Subcutaneous abdominal adipose tissue (tissue), 5 donors: ENCODE measurements around the gene HOXC9.
A peak's percentile ranks its signal among the peaks of the same experiment; 100 is the strongest.

Experiments
- H3K27ac ChIP-seq: one replicate; pipeline ENCODE4 v1.7.0; 2013; ENCODE audit warnings: low read depth, mild to moderate bottlenecking, inconsistent platforms, low read length, moderate library complexity
- H3K27me3 ChIP-seq, 5 donors: one replicate each; pipeline ENCODE4 v1.7.0; 2013; ENCODE audit warnings: low read length in 5 of 5, inconsistent platforms in 1 of 5; ENCODE audit not compliant: control insufficient read depth in 5 of 5, insufficient read depth in 4 of 5
- H3K36me3 ChIP-seq, 5 donors: one replicate each; pipeline ENCODE4 v1.7.0; 2013; ENCODE audit warnings: low read length in 5 of 5; ENCODE audit not compliant: control insufficient read depth in 5 of 5, insufficient read depth in 5 of 5
- H3K4me1 ChIP-seq, 5 donors: one replicate each; pipeline ENCODE4 v1.7.0; 2013; ENCODE audit warnings: low read length in 5 of 5, mild to moderate bottlenecking in 3 of 5, moderate library complexity in 1 of 5; ENCODE audit not compliant: control insufficient read depth in 5 of 5, insufficient read depth in 5 of 5
- H3K4me3 ChIP-seq, 5 donors: one replicate each; pipeline ENCODE4 v1.7.0; 2013; ENCODE audit warnings: low read length in 5 of 5, low read depth in 1 of 5
- H3K9ac ChIP-seq, 5 donors: one replicate each; pipeline ENCODE4 v1.7.0; 2013; ENCODE audit warnings: low read length in 5 of 5, mild to moderate bottlenecking in 4 of 5, moderate library complexity in 3 of 5
- H3K9me3 ChIP-seq, 5 donors: one replicate each; pipeline ENCODE4 v1.7.0; 2013; ENCODE audit warnings: low read length in 5 of 5; ENCODE audit not compliant: control insufficient read depth in 5 of 5
- donor health status: healthy.
- donor health status: healthy.
- donor health status: healthy.
- donor health status: healthy.
- donor health status: healthy.

The HOXC9 gene

DNA sequence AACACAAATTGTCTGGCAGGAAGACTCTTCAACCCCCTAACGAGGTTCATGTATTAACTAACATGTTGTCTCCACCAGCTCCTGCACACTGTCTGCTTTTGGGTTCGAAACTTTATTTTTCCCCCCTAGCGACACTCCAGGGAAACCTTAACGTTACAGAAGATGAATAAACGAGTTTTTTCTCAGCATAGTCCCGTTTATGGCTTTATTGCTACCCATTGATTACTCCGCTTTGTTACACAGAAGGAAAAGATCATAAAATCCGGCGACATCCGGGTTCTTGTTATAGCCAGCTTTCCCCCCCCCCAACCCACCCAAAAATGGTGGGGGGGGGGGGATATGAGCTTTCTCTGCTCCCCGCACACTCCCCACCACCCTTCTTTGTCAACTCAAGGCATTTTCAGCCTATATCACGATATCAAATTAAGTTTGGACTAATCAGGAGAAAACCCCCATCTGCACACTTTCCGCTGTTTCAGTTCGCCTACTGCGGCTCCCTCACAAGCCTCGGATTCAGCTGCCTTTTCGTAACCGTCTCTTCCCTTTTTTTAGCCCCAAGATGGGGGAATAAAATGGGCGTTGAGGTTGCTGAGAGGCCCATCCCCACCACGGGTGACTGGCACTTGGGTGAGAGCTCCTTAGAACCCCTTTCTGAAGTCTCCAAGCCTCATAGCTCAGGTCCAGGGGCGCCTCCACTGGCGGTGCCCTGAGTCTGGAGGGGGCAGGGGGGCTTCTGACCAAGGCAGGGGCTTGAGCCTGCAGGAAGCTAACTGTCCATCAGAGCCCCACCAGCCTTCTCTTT is 26.9 kb downstream of the HOXC9 start:
- H3K27me3 ChIP-seq: peaks cover 0 to 53% (median 2%) of the 10 kb centered on the region in 5 donors
- H3K4me3 ChIP-seq: peak overlapping the region in 3 of 5 donors; percentile 11 to 40 (median 21)
- H3K9me3 ChIP-seq: no peaks in the 10 kb centered on the region
- H3K27ac ChIP-seq: peak overlapping the region; percentile 92
- H3K9ac ChIP-seq: peak overlapping the region in 3 of 5 donors; percentile 59 to 86 (median 73)
- peaks cover 3 to 94% (median 89%) of the 10 kb centered on the region in 5 donors for H3K4me1 ChIP-seq
- no peaks in the 10 kb centered on the region for H3K36me3 ChIP-seq

DNA sequence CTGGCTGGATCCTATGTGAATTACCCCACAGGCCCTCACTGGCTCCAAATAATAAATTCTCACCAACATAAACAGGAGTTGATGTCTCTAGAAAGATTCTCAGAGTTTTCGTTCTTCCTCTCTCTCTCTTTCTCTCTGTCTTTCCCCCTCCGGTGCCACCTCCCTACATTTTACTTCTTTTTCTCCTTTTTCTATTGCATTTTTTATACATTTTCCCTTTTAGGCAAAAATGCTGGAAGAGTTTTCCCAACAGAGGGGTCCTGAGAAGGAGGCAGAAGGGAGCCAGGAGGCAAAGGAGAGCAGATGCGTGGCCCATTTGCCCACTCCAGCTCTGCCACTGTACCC is 27.5 kb downstream of the HOXC9 start:
- Histone ChIP-seq H3K27ac (peak overlapping the region; percentile 92), H3K27me3 (peaks cover 0 to 58% (median 2%) of the 10 kb centered on the region in 5 donors), H3K9ac (peak overlapping the region in 2 of 5 donors; percentile 73 to 86), H3K4me3 (peak overlapping the region in 1 of 5 donors; percentile 21), H3K9me3 (no peaks in the 10 kb centered on the region), H3K36me3 (no peaks in the 10 kb centered on the region), H3K4me1 (peaks cover 5 to 94% (median 89%) of the 10 kb centered on the region in 5 donors)

DNA sequence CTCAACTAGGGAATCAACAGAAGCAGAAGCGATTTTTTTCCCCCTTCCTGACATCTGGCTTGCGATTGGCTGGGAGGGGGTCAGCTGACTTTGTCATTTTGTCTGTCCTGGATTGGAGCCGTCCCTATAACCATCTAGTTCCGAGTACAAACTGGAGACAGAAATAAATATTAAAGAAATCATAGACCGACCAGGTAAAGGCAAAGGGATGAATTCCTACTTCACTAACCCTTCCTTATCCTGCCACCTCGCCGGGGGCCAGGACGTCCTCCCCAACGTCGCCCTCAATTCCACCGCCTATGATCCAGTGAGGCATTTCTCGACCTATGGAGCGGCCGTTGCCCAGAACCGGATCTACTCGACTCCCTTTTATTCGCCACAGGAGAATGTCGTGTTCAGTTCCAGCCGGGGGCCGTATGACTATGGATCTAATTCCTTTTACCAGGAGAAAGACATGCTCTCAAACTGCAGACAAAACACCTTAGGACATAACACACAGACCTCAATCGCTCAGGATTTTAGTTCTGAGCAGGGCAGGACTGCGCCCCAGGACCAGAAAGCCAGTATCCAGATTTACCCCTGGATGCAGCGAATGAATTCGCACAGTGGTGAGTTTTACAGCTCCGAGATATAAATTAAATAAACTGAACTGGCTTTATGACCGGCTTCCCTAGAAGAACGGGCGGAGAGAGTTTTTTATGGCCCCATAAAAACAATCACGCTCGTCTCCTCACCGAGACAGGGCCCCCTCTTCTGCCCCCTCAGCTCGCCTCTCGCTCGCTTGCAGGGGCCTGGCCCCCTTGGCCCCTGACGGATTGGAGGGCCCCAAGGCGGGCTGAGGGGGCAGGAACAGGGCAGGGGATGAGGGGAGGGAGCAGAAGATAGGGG is 28.6 kb downstream of the HOXC9 start, which contains the start of gene HOXC6:
HOXC6 (plus strand) TSS at position 127 of the 888 bp plus-strand sequence; CDS start at position 209, 82 bp downstream.
- Histone ChIP-seq H3K4me3 (peak within 1 kb of the TSS; percentile 45 to 80 (median 66)), H3K36me3 (no peaks in the 10 kb centered on the region), H3K4me1 (peaks cover 5 to 94% (median 89%) of the 10 kb centered on the region in 5 donors), H3K27ac (peak within 1 kb of the TSS; percentile 92), H3K9me3 (no peaks in the 10 kb centered on the region), H3K27me3 (peaks cover 0 to 61% (median 6%) of the 10 kb centered on the region in 5 donors), H3K9ac (peak within 1 kb of the TSS; percentile 34 to 86 (median 56))

DNA sequence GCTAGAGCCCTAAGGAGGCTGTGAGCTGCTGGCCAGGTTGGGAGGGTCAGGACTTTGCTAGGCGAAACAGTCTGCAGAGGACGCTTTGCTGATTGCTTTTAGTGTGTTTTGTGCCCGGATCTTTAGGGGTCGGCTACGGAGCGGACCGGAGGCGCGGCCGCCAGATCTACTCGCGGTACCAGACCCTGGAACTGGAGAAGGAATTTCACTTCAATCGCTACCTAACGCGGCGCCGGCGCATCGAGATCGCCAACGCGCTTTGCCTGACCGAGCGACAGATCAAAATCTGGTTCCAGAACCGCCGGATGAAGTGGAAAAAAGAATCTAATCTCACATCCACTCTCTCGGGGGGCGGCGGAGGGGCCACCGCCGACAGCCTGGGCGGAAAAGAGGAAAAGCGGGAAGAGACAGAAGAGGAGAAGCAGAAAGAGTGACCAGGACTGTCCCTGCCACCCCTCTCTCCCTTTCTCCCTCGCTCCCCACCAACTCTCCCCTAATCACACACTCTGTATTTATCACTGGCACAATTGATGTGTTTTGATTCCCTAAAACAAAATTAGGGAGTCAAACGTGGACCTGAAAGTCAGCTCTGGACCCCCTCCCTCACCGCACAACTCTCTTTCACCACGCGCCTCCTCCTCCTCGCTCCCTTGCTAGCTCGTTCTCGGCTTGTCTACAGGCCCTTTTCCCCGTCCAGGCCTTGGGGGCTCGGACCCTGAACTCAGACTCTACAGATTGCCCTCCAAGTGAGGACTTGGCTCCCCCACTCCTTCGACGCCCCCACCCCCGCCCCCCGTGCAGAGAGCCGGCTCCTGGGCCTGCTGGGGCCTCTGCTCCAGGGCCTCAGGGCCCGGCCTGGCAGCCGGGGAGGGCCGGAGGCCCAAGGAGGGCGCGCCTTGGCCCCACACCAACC is 29.8 kb downstream of the HOXC9 start:
- H3K4me1 ChIP-seq: peaks cover 4 to 90% (median 85%) of the 10 kb centered on the region in 5 donors
- H3K9me3 ChIP-seq: no peaks in the 10 kb centered on the region
- no peaks in the 10 kb centered on the region for H3K36me3 ChIP-seq
- peak overlapping the region; percentile 93 for H3K27ac ChIP-seq
- H3K27me3 ChIP-seq: peaks cover 0 to 56% (median 12%) of the 10 kb centered on the region in 5 donors
- H3K9ac ChIP-seq: peak overlapping the region; percentile 35 to 88 (median 56)
- H3K4me3 ChIP-seq: peak overlapping the region; percentile 44 to 68 (median 56)

DNA sequence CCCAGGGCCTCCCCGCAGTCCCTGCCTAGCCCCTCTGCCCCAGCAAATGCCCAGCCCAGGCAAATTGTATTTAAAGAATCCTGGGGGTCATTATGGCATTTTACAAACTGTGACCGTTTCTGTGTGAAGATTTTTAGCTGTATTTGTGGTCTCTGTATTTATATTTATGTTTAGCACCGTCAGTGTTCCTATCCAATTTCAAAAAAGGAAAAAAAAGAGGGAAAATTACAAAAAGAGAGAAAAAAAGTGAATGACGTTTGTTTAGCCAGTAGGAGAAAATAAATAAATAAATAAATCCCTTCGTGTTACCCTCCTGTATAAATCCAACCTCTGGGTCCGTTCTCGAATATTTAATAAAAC is 30.5 kb downstream of the HOXC9 start:
- Histone ChIP-seq H3K9ac (peak overlapping the region in 3 of 5 donors; percentile 51 to 85 (median 74)), H3K9me3 (no peaks in the 10 kb centered on the region), H3K4me1 (peaks cover 2 to 88% (median 84%) of the 10 kb centered on the region in 5 donors), H3K36me3 (no peaks in the 10 kb centered on the region), H3K27me3 (peaks cover 0 to 60% (median 15%) of the 10 kb centered on the region in 5 donors), H3K4me3 (peak overlapping the region in 2 of 5 donors; percentile 29 to 56), H3K27ac (peak overlapping the region; percentile 93)

DNA sequence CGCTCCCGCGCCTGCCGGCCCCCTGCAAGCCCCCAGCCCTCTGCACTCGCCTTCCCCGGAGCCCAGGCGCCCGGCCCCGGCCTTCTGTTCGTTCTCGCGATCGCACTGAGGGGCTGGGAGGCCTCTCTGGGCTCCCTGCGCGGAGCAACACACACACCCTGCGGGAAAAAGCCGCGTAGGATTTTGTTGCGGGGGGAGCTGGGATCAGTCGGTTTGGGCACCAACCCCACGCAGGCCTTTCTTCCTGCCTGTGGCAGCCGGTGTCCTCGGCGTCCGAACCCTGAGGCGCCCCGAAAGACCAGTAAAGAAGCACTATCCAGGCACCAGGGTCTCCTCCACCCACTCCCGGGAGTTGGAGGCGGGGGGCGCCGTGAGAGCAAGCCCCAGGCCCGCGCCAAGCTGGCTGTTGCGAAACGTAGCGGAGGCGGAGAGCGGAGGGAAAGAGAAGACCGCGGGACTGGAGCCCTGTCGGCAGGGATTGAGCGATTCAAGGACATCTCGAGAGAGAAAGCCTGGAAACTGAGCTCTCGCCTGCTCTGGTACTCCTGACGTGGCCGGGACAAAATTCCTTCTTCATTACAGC is 31.0 kb downstream of the HOXC9 start:
- peak overlapping the region; percentile 93 for H3K27ac ChIP-seq
- peak overlapping the region; percentile 29 to 56 (median 40) for H3K4me3 ChIP-seq
- H3K9me3 ChIP-seq: no peaks in the 10 kb centered on the region
- H3K4me1 ChIP-seq: peaks cover 2 to 83% (median 79%) of the 10 kb centered on the region in 5 donors
- H3K9ac ChIP-seq: peak overlapping the region in 4 of 5 donors; percentile 51 to 85 (median 65)
- H3K36me3 ChIP-seq: no peaks in the 10 kb centered on the region
- peaks cover 0 to 63% (median 15%) of the 10 kb centered on the region in 5 donors for H3K27me3 ChIP-seq

DNA sequence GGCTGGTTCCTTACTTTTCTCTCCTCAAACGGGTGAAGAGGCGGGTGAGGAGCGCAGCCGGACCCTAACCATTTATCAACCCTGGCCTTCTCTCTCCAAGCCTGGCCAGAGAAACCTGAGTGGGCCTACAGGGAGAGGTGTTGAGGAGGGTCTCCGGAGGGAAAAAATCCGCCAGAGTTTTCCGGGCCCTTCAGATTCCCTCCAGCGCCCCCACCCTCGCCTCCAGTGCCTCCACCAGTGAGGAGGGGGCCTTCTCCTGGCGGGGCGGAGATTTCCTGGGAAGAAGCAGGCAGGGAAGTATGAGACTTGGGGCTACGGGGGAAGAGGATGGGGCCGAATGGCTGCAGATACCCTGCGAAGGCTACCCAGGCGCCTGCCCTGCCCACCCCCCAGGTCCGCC is 31.5 kb downstream of the HOXC9 start:
- Histone ChIP-seq H3K27ac (peak overlapping the region; percentile 93), H3K27me3 (peaks cover 0 to 60% (median 15%) of the 10 kb centered on the region in 5 donors), H3K9ac (peak overlapping the region in 4 of 5 donors; percentile 51 to 85 (median 65)), H3K4me3 (peak overlapping the region; percentile 29 to 56 (median 40)), H3K4me1 (peaks cover 2 to 78% (median 74%) of the 10 kb centered on the region in 5 donors), H3K36me3 (no peaks in the 10 kb centered on the region), H3K9me3 (no peaks in the 10 kb centered on the region)

DNA sequence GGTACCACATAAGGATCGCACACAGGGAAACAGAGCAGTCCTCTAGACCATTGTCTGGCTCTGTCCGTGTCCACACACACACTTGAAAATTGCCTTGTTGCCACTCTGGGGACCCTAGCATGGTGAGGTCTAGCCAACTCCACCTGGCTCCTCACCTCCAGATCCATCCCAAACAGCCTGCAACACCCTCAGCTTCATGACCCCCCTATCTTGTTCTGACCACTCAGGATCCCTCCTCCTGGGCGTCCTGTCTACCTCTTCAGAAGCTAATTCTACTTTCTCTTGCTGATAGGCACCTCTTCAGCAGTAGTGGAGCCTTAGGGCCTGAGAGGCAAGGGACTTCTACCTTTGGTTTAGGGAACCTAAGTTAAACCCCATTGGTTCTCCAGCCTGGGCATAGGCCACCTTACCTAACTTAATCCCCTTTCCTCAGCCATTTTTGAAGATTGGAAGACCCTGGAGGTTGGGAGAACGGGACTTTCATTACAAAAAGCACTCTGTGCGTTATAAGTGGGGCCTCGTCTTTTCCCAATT is 32.2 kb downstream of the HOXC9 start:
- no peaks in the 10 kb centered on the region for H3K36me3 ChIP-seq
- peak overlapping the region in 2 of 5 donors; percentile 56 to 74 for H3K4me3 ChIP-seq
- H3K9me3 ChIP-seq: no peaks in the 10 kb centered on the region
- H3K9ac ChIP-seq: peak overlapping the region in 3 of 5 donors; percentile 51 to 85 (median 74)
- peak overlapping the region; percentile 93 for H3K27ac ChIP-seq
- H3K4me1 ChIP-seq: peaks cover 5 to 77% (median 74%) of the 10 kb centered on the region in 5 donors
- H3K27me3 ChIP-seq: peaks cover 0 to 56% (median 17%) of the 10 kb centered on the region in 5 donors
